Smooth muscle cell of trachea (primary cell): ENCODE results near the gene PARL. TPM values are rescaled to one million over a fixed set of nuclear protein-coding genes. Genes with fewer than 3 reads are reported as not detected.

ENCODE experiments used
- total RNA-seq: library from RNA; depleted of rRNA; stranded (reverse); fragments of >200 nt; gene quantifications from 2 replicates; pipeline ENCODE4 v1.2.1, GENCODE V29; 2014

Gene PARL, protein sequence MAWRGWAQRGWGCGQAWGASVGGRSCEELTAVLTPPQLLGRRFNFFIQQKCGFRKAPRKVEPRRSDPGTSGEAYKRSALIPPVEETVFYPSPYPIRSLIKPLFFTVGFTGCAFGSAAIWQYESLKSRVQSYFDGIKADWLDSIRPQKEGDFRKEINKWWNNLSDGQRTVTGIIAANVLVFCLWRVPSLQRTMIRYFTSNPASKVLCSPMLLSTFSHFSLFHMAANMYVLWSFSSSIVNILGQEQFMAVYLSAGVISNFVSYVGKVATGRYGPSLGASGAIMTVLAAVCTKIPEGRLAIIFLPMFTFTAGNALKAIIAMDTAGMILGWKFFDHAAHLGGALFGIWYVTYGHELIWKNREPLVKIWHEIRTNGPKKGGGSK
- 30.9 and 46.7 TPM in 2 replicates for total RNA-seq

GRCh38 chr3:183884427-183885296, at the start of gene PARL:
Gene PARL (minus strand): TSS chr3:183884880. CDS start chr3:183884846, 34 bp downstream.

GRCh38 chr3:183825456-183826161, 59.1 kb downstream of the PARL start, which contains the start of gene MAP6D1:
Gene MAP6D1 (minus strand): TSS chr3:183825577. CDS start chr3:183825547, 30 bp downstream.

Other genes with a start within 250 kb of the PARL start
- gene KLHL24, start 249.3 kb downstream of the PARL start, total RNA-seq = 66.5 and 67.5 TPM in 2 replicates
- gene YEATS2, start 187.1 kb downstream of the PARL start, total RNA-seq = 24.7 and 44.2 TPM in 2 replicates
- 1.9 and 2.3 TPM in 2 replicates for gene MAP6D1, start 59.3 kb downstream of the PARL start, total RNA-seq
- gene ABCC5, start 133.0 kb upstream of the PARL start, total RNA-seq = 18.6 and 21.0 TPM in 2 replicates
- gene HTR3D, start 146.9 kb upstream of the PARL start, total RNA-seq = not detected in 2 replicates
- gene HTR3C, start 168.2 kb upstream of the PARL start, total RNA-seq = not detected in 2 replicates
- not detected in 2 replicates for gene HTR3E, start 212.2 kb upstream of the PARL start, total RNA-seq